ENCODE results near the gene FRA10AC1. TPM values are rescaled to one million over a fixed set of nuclear protein-coding genes. Genes with fewer than 3 reads are reported as not detected.

The FRA10AC1 gene
- total RNA-seq, 5 donors from 2014 or later (not counting 1 experiment from before 2014, with no cell fraction given), result 15.2 to 24.1 (median 18.2) TPM

DNA sequence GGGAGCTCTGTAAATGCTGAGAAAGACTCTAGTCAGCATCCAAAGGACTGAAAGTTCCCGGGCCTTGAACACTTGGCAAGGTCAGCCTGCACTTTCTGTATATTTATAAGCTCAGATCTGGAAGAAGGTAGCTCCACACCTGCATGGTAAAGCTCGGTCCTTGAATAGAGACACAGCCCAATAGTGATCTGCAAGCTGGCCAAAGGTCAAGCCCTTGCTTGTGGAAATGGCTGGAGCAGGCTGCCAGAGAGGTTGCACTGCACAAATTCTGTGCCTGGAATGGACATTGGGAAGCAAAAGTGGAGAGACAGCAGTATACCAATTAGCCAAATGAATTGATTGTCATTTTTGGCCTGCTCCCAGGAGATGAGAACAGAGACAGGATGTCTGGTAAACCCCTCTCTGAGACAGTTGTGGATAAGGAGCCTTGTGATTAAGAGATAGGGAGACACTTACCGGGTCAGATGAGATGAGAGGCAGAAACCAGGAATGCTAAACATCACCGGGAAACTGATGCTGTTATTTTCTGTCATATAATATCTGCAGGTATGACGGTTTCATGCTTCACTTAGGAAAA lies 8.0 kb upstream of the FRA10AC1 start:
- peaks cover 0 to 2% (median 0%) of the 10 kb centered on the region in 3 donors for H3K4me1 Mint-ChIP-seq
- Histone ChIP-seq H3K27ac (ENCODE audit: low read length) (no peak overlapping the region), H3K4me3 (ENCODE audit: control insufficient read depth in 1 of 2, extremely low read depth in 1 of 2, low read length in 1 of 2) (no peak overlapping the region), H3K36me3 (ENCODE audit: control insufficient read depth in 2 of 2, extremely low read depth in 1 of 2, insufficient read depth in 1 of 2, low read length in 1 of 2) (no peaks in the 10 kb centered on the region), H3K4me1 (ENCODE audit: control insufficient read depth in 1 of 2, extremely low read depth in 1 of 2, insufficient read depth in 2 of 2, low read length in 2 of 2) (no peaks in the 10 kb centered on the region), H3K27me3 (replicated peaks in 1 of 2; ENCODE audit: control insufficient read depth in 2 of 2, extremely low read depth in 1 of 2, insufficient read depth in 2 of 2, low read length in 1 of 2) (peaks cover 0 to 2% of the 10 kb centered on the region in 2 experiments), H3K9me3 (no peaks in the 10 kb centered on the region)
- CTCF ChIA-PET, result interaction anchor here in 1 of 2 donors (0.7 kb wide), 1 partner anchor 12 kb away, joined by 3 read pairs; no protein-coding TSS in a partner anchor
- DNase-seq (no peak), ATAC-seq (replicated peaks in 1 of 4) (no peak)
- no peaks in the 10 kb centered on the region for H3K36me3 Mint-ChIP-seq
- POLR2A ChIA-PET, result no interaction called here
- WGBS (ENCODE audit: insufficient coverage), result 70% methylated on average over 2 of the region's 5 CpGs
- no peak overlapping the region for H3K4me3 Mint-ChIP-seq
- H3K27me3 Mint-ChIP-seq, result peaks cover 3 to 6% of the 10 kb centered on the region in 2 donors
- H3K9me3 Mint-ChIP-seq, result no peaks in the 10 kb centered on the region
- H3K27ac Mint-ChIP-seq, result no peak overlapping the region

DNA sequence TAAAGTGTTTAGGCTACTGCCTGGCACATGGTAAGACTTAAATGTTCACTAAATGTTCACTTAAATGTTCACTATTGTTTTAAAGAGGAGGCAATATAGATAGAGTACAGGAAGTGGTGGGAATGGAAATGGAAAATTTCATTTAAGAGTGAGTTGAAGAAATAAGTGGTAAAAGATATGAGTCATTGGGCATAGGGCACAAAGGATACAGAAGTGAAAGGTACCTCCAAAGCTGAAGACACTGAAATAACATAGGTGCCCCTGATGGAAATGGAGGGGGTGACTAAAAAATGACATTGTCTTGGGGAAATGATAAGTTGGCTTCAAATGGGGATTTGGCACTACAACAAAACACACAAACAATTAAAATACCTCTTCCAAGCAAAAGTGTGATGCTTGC lies 5.2 kb upstream of the FRA10AC1 start:
- CTCF ChIA-PET, result interaction anchor here (0.6 to 1.0 kb wide), 2 partner anchors 8 to 9 kb away, joined by 3 read pairs; no protein-coding TSS in a partner anchor
- H3K27ac Mint-ChIP-seq, result no peak overlapping the region
- Histone ChIP-seq H3K4me3 (ENCODE audit: control insufficient read depth in 1 of 2, extremely low read depth in 1 of 2, low read length in 1 of 2) (no peak overlapping the region), H3K9me3 (no peaks in the 10 kb centered on the region), H3K36me3 (ENCODE audit: control insufficient read depth in 2 of 2, extremely low read depth in 1 of 2, insufficient read depth in 1 of 2, low read length in 1 of 2) (no peaks in the 10 kb centered on the region), H3K4me1 (ENCODE audit: control insufficient read depth in 1 of 2, extremely low read depth in 1 of 2, insufficient read depth in 2 of 2, low read length in 2 of 2) (peaks cover 3 to 10% of the 10 kb centered on the region in 2 experiments), H3K27me3 (replicated peaks in 1 of 2; ENCODE audit: control insufficient read depth in 2 of 2, extremely low read depth in 1 of 2, insufficient read depth in 2 of 2, low read length in 1 of 2) (peaks cover 0 to 2% of the 10 kb centered on the region in 2 experiments), H3K27ac (ENCODE audit: low read length) (no peak overlapping the region)
- H3K9me3 Mint-ChIP-seq, result no peaks in the 10 kb centered on the region
- no peak for DNase-seq
- no peak for ATAC-seq (replicated peaks in 1 of 4)
- peaks cover 0 to 1% of the 10 kb centered on the region in 2 donors for H3K27me3 Mint-ChIP-seq
- POLR2A ChIA-PET, result interaction anchor here in 1 of 2 donors (0.7 kb wide), 1 partner anchor 271 kb away, joined by 9 read pairs; no protein-coding TSS in a partner anchor
- H3K36me3 Mint-ChIP-seq, result no peaks in the 10 kb centered on the region
- H3K4me1 Mint-ChIP-seq, result peaks cover 6 to 9% (median 7%) of the 10 kb centered on the region in 3 donors
- H3K4me3 Mint-ChIP-seq, result no peak overlapping the region

GRCh38 chr10:93704451-93704850 lies 2.1 kb upstream of the FRA10AC1 start:
- POLR2A ChIA-PET, result interaction anchor here in 1 of 2 donors (0.8 kb wide), 1 partner anchor 24 kb away, joined by 3 read pairs; no protein-coding TSS in a partner anchor
- Mint-ChIP-seq H3K4me3 (no peak overlapping the region), H3K36me3 (no peaks in the 10 kb centered on the region), H3K27me3 (no peaks in the 10 kb centered on the region), H3K9me3 (no peaks in the 10 kb centered on the region), H3K27ac (no peak overlapping the region), H3K4me1 (peaks cover 9 to 12% (median 12%) of the 10 kb centered on the region in 3 donors)
- no CpG with 5 or more reads among the region's 5 CpGs for WGBS (ENCODE audit: insufficient coverage)
- Histone ChIP-seq H3K4me3 (ENCODE audit: control insufficient read depth in 1 of 2, extremely low read depth in 1 of 2, low read length in 1 of 2) (no peak overlapping the region), H3K9me3 (no peaks in the 10 kb centered on the region), H3K36me3 (ENCODE audit: control insufficient read depth in 2 of 2, extremely low read depth in 1 of 2, insufficient read depth in 1 of 2, low read length in 1 of 2) (no peaks in the 10 kb centered on the region), H3K4me1 (ENCODE audit: control insufficient read depth in 1 of 2, extremely low read depth in 1 of 2, insufficient read depth in 2 of 2, low read length in 2 of 2) (peaks cover 11 to 20% of the 10 kb centered on the region in 2 experiments), H3K27ac (ENCODE audit: low read length) (no peak overlapping the region), H3K27me3 (replicated peaks in 1 of 2; ENCODE audit: control insufficient read depth in 2 of 2, extremely low read depth in 1 of 2, insufficient read depth in 2 of 2, low read length in 1 of 2) (no peaks in the 10 kb centered on the region)
- DNase-seq (no peak), ATAC-seq (replicated peaks in 1 of 4) (no peak)
- CTCF ChIA-PET, result interaction anchor here in 1 of 2 donors (1.7 kb wide), 1 partner anchor 222 kb away, joined by 3 read pairs; the partner anchor contains the start of gene MYOF

DNA sequence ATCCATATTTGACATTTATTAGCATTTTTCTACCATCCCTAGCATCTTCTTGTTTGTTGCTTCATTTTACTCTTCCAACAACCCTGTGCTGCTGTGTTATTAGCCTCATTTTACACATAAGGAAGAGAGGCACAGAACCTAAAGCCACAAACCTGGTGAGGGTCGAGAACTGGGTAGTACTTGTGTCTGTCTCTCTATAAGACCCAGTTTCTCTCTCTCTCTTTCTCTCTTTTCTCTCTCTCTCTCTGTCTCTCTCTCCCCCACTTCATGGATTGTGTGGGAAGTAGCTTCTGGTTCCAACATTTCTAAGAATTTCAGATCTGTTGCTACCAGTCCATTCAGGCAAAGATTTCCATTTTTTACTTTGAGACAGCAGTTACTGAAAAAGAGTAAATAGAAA lies 1.4 kb upstream of the FRA10AC1 start:
- H3K9me3 Mint-ChIP-seq, result no peaks in the 10 kb centered on the region
- no peaks in the 10 kb centered on the region for H3K36me3 ChIP-seq (ENCODE audit: control insufficient read depth in 2 of 2, extremely low read depth in 1 of 2, insufficient read depth in 1 of 2, low read length in 1 of 2)
- H3K4me3 Mint-ChIP-seq, result peak overlapping the region in 2 of 3 donors; percentile 55 to 62
- POLR2A ChIA-PET, result interaction anchor here in 1 of 2 donors (0.6 to 0.8 kb wide), 2 partner anchors 23 to 568 kb away, joined by 3 read pairs; no protein-coding TSS in a partner anchor
- H3K27me3 Mint-ChIP-seq, result no peaks in the 10 kb centered on the region
- ATAC-seq (replicated peaks in 1 of 4) (no peak), DNase-seq (no peak)
- CTCF ChIA-PET, result interaction anchor here in 1 of 2 donors (1.7 kb wide), 1 partner anchor 221 kb away, joined by 3 read pairs; the partner anchor contains the start of gene MYOF
- H3K27ac ChIP-seq (ENCODE audit: low read length), result peak overlapping the region; percentile 17
- peak overlapping the region; percentile 37 to 63 for H3K27ac Mint-ChIP-seq
- no peaks in the 10 kb centered on the region for H3K9me3 ChIP-seq
- peaks cover 13 to 18% (median 16%) of the 10 kb centered on the region in 3 donors for H3K4me1 Mint-ChIP-seq
- no peaks in the 10 kb centered on the region for H3K27me3 ChIP-seq (replicated peaks in 1 of 2; ENCODE audit: control insufficient read depth in 2 of 2, extremely low read depth in 1 of 2, insufficient read depth in 2 of 2, low read length in 1 of 2)
- no peak overlapping the region for H3K4me3 ChIP-seq (ENCODE audit: control insufficient read depth in 1 of 2, extremely low read depth in 1 of 2, low read length in 1 of 2)
- peaks cover 11 to 20% of the 10 kb centered on the region in 2 experiments for H3K4me1 ChIP-seq (ENCODE audit: control insufficient read depth in 1 of 2, extremely low read depth in 1 of 2, insufficient read depth in 2 of 2, low read length in 2 of 2)
- H3K36me3 Mint-ChIP-seq, result peaks cover 4% of the 10 kb centered on the region
- no CpG with 5 or more reads among the region's 1 CpG for WGBS (ENCODE audit: insufficient coverage)

GRCh38 chr10:93703066-93703465 lies 674 bp upstream of the FRA10AC1 start:
- peak overlapping the region; percentile 73 for H3K27ac ChIP-seq (ENCODE audit: low read length)
- H3K27me3 Mint-ChIP-seq, result no peaks in the 10 kb centered on the region
- no peaks in the 10 kb centered on the region for H3K27me3 ChIP-seq (replicated peaks in 1 of 2; ENCODE audit: control insufficient read depth in 2 of 2, extremely low read depth in 1 of 2, insufficient read depth in 2 of 2, low read length in 1 of 2)
- peaks cover 6% of the 10 kb centered on the region for H3K36me3 Mint-ChIP-seq
- POLR2A ChIA-PET, result interaction anchor here in 1 of 2 donors (0.6 to 1.0 kb wide), 2 partner anchors 9 to 21 kb away, joined by 3 read pairs; no protein-coding TSS in a partner anchor
- H3K4me3 ChIP-seq (ENCODE audit: control insufficient read depth in 1 of 2, extremely low read depth in 1 of 2, low read length in 1 of 2), result peak overlapping the region; percentile 89 to 98
- WGBS (ENCODE audit: insufficient coverage), result 0% methylated on average over 2 of the region's 12 CpGs
- no peak overlapping the region for H3K4me3 Mint-ChIP-seq
- ATAC-seq (replicated peaks in 1 of 4) (peak in 2 of 4 experiments; percentile 14 to 23), DNase-seq (peak in 4 of 35 experiments; percentile 1 to 40 (median 5))
- no peak overlapping the region for H3K27ac Mint-ChIP-seq
- H3K4me1 Mint-ChIP-seq, result peaks cover 16 to 21% (median 17%) of the 10 kb centered on the region in 3 donors
- CTCF ChIA-PET, result interaction anchor here in 1 of 2 donors (0.5 to 1.1 kb wide), 4 partner anchors 16 to 659 kb away, joined by 3 to 7 read pairs (median 4); partner anchors contain the start of gene NOC3L
- H3K9me3 ChIP-seq, result no peaks in the 10 kb centered on the region
- peaks cover 11 to 20% of the 10 kb centered on the region in 2 experiments for H3K4me1 ChIP-seq (ENCODE audit: control insufficient read depth in 1 of 2, extremely low read depth in 1 of 2, insufficient read depth in 2 of 2, low read length in 2 of 2)
- no peaks in the 10 kb centered on the region for H3K9me3 Mint-ChIP-seq
- peaks cover 0 to 1% of the 10 kb centered on the region in 2 donors for H3K36me3 ChIP-seq (ENCODE audit: control insufficient read depth in 2 of 2, extremely low read depth in 1 of 2, insufficient read depth in 1 of 2, low read length in 1 of 2)

DNA sequence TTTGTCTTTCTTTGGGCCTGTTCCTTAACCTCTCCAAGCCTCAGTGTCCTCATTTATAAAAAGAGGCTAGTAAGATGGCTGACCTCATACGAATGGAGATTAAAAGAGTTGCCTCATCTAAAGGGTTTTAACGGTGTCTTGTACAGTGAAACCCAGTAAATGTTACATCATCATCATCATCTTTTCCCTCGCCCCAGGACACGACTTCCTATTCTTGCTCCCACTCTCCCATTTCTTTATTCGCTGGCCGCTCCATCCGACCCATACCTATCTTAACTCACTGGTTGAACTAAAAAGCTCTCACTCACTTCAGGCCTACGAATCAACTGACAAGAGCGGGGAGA lies 554 bp downstream of the FRA10AC1 start:
- no peaks in the 10 kb centered on the region for H3K9me3 Mint-ChIP-seq
- H3K9me3 ChIP-seq, result no peaks in the 10 kb centered on the region
- H3K27ac ChIP-seq (ENCODE audit: low read length), result peak overlapping the region; percentile 54
- peaks cover 0 to 9% of the 10 kb centered on the region in 2 donors for H3K36me3 ChIP-seq (ENCODE audit: control insufficient read depth in 2 of 2, extremely low read depth in 1 of 2, insufficient read depth in 1 of 2, low read length in 1 of 2)
- ChIA-PET CTCF (interaction anchor here (0.6 to 1.7 kb wide), 8 partner anchors 18 to 1411 kb away, joined by 3 to 5 read pairs (median 3); partner anchors contain the start of genes CPEB3 (in 1 of the 2) and MARCHF5 (in 1 of the 2)), POLR2A (interaction anchor here (0.6 to 1.0 kb wide), 5 partner anchors 17 to 664 kb away, joined by 3 to 5 read pairs (median 3); no protein-coding TSS in a partner anchor)
- peak overlapping the region; percentile 89 to 98 for H3K4me3 ChIP-seq (ENCODE audit: control insufficient read depth in 1 of 2, extremely low read depth in 1 of 2, low read length in 1 of 2)
- H3K27ac Mint-ChIP-seq, result no peak overlapping the region
- H3K4me3 Mint-ChIP-seq, result no peak overlapping the region
- H3K27me3 Mint-ChIP-seq, result no peaks in the 10 kb centered on the region
- H3K4me1 Mint-ChIP-seq, result peaks cover 21 to 27% (median 24%) of the 10 kb centered on the region in 3 donors
- peaks cover 11 to 20% of the 10 kb centered on the region in 2 experiments for H3K4me1 ChIP-seq (ENCODE audit: control insufficient read depth in 1 of 2, extremely low read depth in 1 of 2, insufficient read depth in 2 of 2, low read length in 2 of 2)
- ATAC-seq (replicated peaks in 1 of 4), result peak; percentile 3 to 47 (median 18)
- H3K36me3 Mint-ChIP-seq, result peaks cover 13% of the 10 kb centered on the region
- peak in 14 of 35 experiments; percentile 0 to 38 (median 8) for DNase-seq
- H3K27me3 ChIP-seq (replicated peaks in 1 of 2; ENCODE audit: control insufficient read depth in 2 of 2, extremely low read depth in 1 of 2, insufficient read depth in 2 of 2, low read length in 1 of 2), result no peaks in the 10 kb centered on the region
- 0% methylated on average over 5 of the region's 9 CpGs for WGBS (ENCODE audit: insufficient coverage)

Measured in T-cell (primary cell).